Stimulated activated CD8-positive, alpha-beta memory T cell treated with anti-CD3 and anti-CD28 coated beads, Interleukin-15, amount 100 ng/mL, for 1 hour (primary cell): Measurements from ENCODE around the gene SMPD4.
"Not testable (repeated sequence)": the region's sequence is repeated elsewhere in the genome, so short reads cannot be mapped to it uniquely, and the experiment has no call there.

ENCODE experiments used
- DNase-seq: peaks from one replicate; pipeline ENCODE4 v3.0.0-alpha.2; 2020; ENCODE audit warnings: low read depth

SMPD4 gene

GRCh38 chr2:130181325-130181879, at the start of gene SMPD4:
Gene SMPD4 (minus strand): TSS chr2:130181602. CDS start chr2:130176592, 5,010 bp downstream.
- DNase-seq: peak; percentile 96

- DNase-seq: not testable (repeated sequence)
Observed at GRCh38 chr2:130230907-130231306, 49.5 kb upstream of the SMPD4 start.

DNA sequence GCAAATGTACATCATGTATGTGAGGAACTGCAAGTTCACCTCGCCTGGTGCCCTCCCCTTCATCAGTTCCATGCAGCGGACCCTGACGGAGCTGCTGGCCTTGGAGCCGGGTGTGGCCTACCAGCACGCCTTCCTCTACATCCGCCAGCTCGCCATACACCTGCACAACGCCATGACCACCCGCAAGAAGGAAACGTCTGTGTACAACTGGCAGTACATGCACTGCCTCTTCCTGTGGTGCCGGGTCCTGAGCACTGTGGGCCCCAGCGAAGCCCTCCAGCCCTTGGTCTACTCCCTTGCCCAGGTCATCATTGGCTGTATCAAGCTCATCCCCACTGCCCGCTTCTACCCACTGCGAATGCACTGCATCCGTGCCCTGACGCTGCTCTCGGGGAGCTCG, 49.0 kb upstream of the SMPD4 start:
- not testable (repeated sequence) for DNase-seq

DNA sequence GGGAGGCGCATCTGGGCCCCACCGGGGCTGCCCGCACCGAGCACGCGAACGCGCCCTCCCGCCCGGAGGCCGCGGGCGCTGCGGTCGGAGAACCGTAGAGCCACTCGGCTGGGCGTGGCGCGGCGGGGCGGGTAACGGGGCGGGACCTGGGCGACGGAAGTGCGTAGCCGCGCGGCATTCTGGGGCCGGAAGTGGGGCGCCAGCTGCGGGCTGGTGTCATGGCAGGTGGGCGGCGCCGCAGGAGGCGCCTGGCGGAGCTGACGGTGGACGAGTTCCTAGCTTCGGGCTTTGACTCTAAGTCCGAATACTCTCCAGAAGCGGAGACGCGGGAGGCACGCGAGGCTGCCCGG, 47.7 kb upstream of the SMPD4 start:
- not testable (repeated sequence) for DNase-seq

- not testable (repeated sequence) for DNase-seq
Observed at GRCh38 chr2:130228467-130229160, 47.2 kb upstream of the SMPD4 start.

DNA sequence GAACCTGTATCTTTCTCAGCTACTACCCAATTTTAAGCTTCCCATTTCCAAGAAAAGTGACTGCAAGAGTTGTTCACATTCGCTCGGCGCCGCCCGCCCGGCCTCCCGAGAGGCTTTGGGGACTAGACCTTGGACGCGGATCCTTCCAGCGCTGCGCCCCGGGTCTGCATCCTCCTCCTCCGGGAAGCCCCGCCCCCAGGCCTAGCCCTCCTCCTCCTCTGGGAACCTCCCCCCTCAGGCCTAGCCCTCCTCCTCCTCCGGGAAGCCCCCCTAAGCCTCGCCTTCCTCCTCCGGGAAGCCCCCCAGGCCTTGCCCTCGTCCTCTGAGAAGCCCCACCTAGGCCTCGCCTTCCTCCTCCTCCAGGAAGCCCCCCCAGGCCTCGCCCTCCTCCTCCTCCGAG, 46.6 kb upstream of the SMPD4 start:
- not testable (repeated sequence) for DNase-seq

DNA sequence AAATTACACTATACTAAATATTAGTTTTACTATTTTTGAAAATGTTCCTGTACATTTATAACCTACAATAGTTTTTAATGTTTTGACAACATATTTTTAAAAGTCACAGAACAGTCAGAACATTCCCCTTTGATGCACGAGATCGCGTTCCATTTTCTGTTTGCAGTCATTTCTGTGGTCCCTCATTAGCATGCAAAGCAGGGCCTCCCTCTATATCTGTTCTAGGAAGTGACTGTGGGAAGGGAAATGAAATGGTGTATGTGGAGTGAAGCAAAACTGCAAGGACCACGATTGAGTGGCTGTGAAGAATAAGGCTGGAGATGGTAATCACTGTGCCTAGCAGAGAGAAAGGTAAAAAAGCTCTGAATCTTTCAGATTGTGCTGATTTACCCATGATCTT, 41.1 kb upstream of the SMPD4 start:
- DNase-seq: not testable (repeated sequence)

GRCh38 chr2:130220505-130220904, 39.1 kb upstream of the SMPD4 start:
- not testable (repeated sequence) for DNase-seq

DNA sequence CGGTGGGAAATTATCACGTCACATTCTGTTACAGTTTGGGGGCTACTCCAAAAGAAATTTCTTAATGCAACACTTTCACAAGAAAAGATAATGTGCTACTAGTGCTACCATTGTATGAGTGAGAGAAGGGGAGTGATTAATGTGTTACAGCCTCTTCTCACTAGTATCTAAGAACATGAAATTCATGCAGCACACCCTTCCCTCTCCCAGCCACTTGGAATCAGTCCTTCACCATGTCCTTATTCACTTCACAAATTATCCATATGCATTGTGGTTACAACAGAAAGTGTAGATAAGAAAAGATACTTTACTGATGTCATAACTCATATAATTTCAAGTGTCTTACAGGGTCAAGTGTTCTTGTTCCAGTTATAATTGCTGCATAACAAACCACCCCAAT, 37.7 kb upstream of the SMPD4 start:
- DNase-seq: not testable (repeated sequence)

- not testable (repeated sequence) for DNase-seq
Observed at GRCh38 chr2:130207051-130207450, 25.6 kb upstream of the SMPD4 start.

GRCh38 chr2:130203150-130203549, 21.7 kb upstream of the SMPD4 start:
- DNase-seq: not testable (repeated sequence)

- not testable (repeated sequence) for DNase-seq
Observed at GRCh38 chr2:130202518-130202917, 21.1 kb upstream of the SMPD4 start.

DNA sequence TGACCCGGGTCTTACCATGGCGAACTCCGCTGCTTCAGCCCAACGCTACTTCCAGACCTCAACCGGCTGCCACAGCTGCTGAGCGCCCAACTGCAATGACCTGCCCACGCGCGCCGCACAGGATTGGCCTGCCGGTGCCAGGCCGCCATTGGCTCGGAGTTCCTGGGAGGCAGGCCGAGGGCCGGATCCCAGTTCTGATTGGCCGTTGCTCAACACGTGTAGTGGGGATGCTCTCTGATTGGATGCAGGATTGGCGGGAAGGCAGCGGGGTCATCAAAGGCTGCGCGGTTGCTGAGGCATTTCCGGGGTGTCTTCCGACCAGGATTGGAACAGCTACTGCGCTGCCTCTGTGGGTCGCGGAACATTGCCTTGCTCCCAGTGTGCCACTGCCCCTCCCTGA, 16.9 kb upstream of the SMPD4 start, which contains the start of gene TUBA3E:
TUBA3E (minus strand) TSS at position 97 of the 400 bp plus-strand sequence; CDS start at position 18, 79 bp downstream.
- no peak for DNase-seq

DNA sequence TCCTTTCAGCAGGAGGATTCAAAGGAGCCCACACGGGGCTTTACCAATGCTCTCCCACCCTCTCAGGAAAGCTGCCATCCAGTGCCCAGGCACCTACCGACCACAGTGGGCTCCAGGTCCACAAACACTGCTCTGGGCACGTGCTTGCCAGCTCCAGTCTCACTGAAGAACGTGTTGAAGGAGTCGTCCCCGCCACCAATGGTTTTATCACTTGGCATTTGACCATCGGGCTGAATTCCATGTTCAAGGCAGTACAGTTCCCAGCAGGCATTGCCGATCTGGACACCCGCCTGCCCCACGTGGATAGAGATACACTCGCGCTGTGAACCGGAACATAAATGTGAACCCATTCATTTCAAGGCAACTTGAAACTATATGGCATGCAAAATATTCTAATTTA, 14.7 kb upstream of the SMPD4 start:
- DNase-seq: not testable (repeated sequence)

DNA sequence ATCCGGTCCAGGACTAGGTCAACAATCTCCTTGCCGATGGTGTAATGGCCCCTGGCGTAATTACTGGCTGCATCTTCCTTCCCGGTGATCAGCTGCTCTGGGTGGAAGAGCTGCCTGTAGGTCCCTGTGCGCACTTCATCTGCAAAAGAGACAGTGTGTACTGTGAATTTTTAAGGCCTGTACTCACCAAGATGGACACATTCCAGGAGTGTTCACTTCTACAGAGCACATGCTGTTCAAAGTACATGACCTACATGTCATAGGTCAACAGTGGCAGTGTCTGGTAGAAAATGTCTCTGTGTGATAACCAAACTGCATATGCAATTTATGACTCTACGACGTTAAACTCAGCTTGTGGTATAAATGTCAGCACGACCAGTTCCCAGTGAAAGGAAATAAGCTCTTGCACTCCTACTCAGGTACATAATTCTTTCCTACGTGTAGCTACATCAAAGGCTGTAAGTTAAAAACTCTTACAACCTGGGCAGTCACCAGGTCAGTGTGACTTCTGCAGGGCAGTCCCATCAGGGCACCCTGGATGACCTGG, 13.8 kb upstream of the SMPD4 start:
- DNase-seq: not testable (repeated sequence)

DNA sequence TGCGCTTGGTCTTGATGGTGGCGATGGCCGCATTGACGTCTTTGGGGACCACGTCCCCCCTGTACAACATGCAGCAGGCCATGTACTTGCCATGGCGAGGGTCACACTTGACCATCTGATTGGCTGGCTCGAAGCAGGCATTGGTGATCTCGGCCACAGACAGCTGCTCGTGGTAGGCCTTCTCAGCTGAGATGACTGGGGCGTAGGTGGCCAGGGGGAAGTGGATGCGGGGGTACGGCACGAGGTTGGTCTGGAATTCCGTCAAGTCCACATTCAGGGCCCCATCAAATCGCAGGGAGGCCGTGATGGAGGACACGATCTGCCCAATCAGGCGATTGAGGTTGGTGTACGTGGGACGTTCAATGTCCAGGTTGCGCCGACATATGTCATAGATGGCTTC, 12.4 kb upstream of the SMPD4 start:
- DNase-seq: not testable (repeated sequence)

GRCh38 chr2:130192451-130192850, 11.0 kb upstream of the SMPD4 start:
- not testable (repeated sequence) for DNase-seq

GRCh38 chr2:130191319-130191718, 9.9 kb upstream of the SMPD4 start:
- DNase-seq: not testable (repeated sequence)

DNA sequence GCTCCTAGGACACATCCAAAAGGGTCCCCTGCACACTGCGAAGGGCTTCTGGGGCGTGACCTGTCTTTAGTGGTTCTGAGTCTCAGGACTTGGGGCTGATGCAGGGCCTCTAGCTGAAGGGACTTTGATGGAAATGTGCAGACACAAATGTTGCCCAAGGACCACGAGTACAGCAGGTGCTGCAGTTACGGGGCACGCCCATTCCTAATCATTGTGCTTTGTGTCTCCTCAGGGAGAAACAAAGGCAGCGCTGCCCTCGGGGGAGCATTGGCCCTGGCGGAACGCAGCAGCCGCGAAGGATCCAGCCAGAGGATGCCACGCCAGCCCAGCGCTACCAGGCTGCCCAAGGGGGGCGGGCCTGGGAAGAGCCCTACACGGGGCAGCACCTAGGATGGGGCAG, 8.8 kb upstream of the SMPD4 start:
- no peak for DNase-seq

- DNase-seq: not testable (repeated sequence)
Observed at GRCh38 chr2:130188958-130189357, 7.6 kb upstream of the SMPD4 start.

DNA sequence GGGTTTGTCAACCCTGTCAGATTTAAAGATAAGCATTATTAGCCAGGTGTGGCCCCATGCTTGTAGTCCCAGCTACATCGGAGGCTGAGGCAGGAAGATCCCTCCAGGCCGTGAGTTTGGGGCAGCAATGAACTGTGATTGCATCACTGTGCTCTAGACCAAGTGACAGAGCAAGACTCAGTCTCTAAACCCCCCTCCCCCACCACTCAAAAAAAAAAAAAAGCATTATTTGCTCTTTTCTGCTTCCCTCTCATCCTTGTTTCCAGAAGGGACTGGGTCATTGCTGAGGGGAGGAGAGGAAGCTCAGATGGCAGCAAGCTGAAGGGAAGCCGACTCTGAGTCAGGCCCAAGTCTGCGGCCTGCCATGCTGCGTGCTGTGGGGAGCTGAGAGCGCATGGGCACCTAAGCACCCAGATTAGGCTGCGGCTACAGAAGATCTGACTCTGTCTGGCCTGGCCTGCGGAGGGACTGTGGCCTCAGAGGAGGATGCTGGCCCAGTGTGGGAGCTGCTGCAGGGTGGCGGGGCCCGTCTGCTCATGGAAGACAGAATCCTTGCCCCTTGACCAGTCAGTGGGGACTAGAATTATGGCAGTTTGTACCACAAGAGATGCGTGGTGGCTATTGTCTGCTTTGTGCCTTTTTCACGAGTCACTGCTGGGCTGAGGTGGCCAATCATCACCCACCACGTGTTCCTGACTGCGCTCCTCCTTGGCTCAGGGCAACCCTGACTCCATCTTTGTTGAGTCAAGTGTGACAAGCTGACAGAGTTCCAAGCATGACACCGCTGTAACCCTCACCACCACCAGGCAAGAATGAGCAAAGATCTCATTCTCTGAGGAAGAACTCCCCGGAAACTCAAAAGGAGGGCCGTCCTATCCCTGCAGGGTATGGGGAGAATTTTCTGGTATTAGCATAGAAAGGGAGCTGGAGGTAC, 6.7 kb upstream of the SMPD4 start:
- not testable (repeated sequence) for DNase-seq

DNA sequence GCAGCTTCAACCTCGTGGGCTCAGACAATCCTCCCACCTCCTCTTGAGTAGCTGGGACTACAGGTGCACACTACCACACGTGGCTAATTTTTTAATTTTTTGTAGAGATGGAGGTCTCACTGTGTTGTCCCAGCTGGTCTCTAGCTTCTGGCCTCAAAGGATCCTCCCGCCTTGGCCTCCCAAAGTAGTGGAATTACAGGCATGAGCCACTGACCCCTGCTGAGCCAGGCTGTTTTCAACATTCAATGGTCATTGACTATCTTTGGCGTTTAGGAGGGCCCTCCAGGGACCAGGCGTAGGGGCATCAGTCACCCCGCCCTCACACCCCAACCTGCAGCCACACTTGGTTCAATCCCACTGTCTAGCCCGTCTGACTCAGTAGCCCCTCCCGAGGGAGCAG, 5.9 kb upstream of the SMPD4 start:
- no peak for DNase-seq
